GM19397 (cell line): Measurements from ENCODE around the gene ARHGAP15.

Source experiments
- ATAC-seq: cut with Tn5 transposase; IDR thresholded peaks from one replicate; pipeline ENCODE4 v1.9.1; 2021; ENCODE audit warnings: mild to moderate bottlenecking, moderate library complexity; ENCODE audit not compliant: unreplicated experiment

The ARHGAP15 gene

DNA sequence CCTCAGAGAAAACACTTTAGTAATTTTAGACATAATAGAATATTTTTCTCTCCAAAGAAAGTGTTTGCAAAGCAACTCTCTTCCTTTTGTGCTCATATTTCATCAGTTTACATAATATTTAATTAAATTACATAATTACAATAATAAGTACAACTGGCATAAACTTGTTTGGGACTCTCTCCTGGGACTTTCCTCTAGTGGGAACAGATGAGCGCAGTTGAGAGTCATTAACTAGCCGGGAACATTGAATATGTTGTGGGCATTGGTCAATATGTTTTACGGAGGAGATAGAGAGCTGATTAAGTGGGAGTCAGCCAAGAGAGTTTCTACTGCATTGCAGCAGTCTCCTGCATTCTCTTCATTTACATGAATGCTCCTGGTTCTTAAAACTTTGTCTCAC lies 607.7 kb downstream of the ARHGAP15 start:
- ATAC-seq = no peak

DNA sequence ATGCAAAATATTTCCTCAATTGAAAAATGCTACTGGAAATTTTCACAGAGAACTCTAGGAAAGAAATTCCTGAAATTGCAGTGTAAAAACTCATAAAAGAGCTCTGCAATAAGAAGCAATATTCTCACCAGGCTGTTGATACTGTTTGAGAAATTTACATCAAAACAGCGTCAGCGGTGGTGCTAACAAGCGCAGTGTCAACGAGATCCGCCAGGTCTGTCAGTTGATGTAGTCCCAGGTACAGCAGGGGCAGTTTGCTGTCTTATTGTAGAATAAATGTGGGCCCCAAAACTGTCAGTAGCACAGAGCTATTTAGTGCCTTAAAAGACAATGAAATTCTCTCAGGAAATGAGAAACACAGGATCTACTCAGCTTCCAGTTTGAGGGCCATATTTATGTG lies 611.2 kb downstream of the ARHGAP15 start:
- no peak for ATAC-seq

DNA sequence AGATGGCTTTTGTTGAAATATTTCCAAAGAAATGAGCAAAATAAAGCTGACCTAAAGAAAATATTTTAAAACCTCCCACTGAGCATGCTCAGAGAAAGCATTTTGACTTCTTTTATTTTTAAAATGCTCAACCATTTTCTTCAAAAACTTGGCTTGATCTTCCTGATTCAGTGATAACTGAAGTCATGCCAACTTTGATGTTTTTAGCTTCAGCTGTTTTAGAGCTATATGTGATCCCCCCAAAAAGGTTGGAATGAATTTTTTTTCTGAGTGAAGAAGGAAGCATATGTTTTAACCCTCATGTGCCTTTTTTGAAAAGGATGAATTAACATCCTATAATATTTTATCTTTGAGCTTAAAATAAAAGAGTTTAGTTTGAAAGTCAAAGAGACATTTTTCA lies 612.0 kb downstream of the ARHGAP15 start:
- ATAC-seq = no peak

DNA sequence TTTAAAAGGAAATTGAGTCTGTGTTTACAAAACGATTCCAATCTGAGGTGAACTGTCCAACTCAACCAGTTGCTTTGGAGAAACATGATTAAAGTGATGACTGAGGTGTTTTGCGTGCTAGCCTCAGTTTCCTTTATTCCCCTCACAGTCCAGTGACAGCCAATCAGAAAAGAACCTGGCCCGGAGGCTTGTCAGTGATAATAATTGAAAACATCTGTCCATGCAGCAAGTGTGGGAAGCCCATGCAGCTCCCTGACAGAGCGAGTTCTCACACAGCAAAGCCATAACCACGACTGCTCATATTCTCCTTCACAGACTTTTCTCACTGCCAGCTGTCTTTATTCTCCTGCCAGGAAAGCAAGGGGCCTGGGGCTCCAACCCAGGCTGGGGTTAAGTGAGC lies 613.4 kb downstream of the ARHGAP15 start:
- no peak for ATAC-seq

DNA sequence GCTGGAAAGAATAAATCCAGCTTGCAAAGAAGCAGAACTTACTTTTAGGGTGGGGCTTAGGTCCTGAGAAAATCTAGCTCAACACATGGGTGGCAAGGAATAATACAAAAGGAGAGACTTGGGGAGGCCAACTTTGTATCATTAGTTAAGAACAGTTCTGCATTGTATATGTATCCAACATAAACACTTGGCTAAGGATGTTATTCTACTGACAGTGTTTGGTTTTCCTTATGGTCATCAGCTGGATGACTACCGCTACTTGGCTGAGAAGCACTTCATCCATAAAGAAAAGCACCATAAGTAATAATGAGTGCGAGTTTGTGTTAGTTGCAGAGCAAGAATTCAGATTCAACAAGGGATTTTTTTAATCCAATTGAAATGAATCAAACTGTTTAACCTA lies 614.9 kb downstream of the ARHGAP15 start:
- no peak for ATAC-seq

DNA sequence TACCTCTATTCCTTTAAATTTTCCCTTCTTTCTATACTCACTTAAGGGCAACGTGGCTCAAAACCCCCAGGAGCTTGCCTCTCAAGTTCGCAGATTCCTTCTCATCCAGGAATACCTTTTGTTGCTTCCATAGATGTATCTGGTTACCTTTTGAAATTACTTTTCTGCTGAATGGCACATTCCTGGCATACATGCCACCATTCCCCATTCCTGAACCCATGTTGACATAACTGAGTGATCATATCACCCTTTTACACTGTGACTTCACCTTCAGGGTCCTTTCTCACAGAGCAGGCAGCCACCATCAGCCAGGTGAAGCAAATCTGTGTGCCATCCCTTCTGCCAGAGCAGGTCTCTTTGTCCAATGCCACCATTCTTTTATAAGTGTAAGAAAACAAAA lies 615.8 kb downstream of the ARHGAP15 start:
- ATAC-seq = no peak

DNA sequence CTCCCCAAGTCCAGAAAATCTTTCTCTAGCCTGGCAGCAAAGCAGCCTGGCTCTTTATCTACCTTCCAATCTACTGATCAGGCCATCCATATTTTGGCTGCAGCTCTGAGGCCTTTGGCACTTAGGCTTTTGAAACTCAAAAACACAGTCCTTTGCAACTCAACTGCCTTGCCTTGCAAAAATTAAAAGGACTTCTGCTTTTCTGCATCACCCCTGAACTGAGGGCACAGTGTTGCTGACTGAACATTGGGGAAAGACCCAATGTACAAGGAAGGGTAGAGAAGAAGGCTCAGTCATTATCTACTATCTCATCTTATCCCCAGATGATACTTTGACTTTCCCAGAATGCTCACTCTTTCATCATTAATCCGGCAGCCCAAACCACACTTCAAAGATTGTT lies 625.5 kb downstream of the ARHGAP15 start:
- ATAC-seq = no peak

DNA sequence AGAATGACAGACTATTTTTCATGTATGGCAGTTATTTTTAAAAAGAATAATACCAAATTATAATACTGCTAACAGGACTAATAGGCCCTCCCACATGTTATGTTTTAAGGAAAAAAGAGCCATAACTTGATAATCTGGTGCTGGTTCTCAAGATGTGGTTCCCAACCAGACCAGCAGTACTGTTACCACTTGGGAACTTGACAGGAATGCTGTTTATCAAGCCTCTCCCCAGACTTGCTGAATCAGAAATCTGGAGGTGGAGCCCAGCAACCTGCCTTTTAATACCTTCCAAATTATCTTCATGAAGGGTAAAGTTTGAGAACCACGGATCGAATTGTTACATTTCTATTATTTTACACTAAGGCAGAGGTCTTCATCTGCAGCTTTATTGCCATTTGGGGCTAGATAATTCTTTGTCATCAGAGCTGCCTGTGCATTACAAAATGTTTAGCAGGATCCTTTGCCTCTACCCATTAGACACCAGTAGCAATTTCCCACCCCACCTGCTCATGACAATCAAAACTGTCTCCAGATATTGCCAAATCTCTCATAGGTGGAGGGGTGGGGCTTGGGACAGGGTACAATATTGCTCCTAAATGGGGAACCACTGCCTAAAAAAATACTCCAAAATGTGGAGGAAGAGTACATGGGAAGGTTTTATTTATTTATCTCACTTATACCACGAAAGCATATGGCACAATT lies 629.6 kb downstream of the ARHGAP15 start:
- ATAC-seq = no peak

DNA sequence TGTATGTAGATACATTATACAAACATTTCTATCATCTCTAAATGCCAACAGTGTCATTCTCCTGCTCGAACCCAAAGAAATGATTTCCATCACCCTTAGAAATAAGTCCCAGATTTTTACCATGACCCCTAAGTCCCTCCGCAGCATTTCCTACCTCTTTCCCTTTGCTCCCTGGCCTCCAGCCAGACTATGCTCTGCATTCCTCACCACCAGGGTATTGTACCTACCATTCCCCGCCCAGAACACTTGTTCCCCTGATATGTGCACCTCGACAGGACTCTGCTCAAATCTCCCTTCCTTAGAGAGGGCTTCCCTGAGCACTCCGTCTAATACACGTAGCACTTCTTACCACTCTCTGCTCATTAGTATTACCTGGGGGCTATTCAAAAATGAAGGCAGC lies 630.2 kb downstream of the ARHGAP15 start:
- no peak for ATAC-seq

DNA sequence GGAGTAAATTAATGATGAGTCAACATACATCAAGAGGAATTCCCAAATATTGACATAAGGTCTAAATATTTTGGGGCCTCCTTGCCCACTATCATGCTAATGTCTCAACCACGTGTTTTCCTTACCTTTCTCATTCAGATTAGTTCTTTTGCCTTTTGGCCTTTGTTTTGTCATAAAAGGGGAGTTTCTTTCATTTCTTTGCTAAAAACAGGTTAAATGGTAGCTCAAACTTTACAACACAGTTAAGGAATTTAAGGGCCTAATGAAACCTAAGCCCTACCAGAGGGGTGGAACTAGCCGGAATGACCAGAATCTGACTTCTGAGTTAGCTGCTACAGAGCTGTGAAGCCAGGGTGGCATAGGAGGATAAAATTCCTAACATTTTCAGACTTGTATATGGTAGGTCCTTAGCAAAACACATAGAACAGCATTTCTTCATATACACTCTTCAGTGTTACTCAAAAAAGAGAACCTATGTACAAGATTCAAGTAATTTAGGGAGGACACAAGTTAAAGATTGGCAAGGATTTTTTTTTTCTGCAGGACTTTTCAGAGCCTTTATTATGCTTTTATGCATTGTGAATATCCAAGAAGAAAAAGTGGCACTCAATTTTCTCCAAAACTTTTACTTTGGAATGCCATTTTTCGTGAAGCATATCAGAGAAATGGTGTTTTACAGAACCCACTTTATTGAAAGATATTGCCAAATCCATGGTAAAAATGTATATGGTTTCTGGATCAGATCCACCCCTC lies 633.1 kb downstream of the ARHGAP15 start:
- no peak for ATAC-seq

DNA sequence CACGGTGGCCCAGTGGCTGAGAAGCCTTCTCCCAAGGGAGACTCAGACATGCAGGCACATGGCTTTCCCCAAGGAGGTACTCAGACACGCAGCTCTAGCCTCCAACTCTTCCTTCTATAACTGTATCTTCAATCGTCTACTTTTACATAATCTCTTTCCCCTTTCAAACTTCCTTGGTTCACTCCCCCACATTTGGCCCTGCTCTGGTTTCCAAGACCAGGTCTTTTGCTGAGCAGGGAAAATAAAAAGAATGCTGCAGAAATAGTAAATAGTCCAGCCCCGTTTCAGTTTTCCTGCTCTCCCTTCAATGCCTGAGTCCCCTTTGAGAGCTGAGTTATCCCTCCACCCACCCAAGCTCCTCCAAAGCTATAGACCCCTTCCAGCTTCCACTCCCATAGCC lies 635.0 kb downstream of the ARHGAP15 start:
- no peak for ATAC-seq

DNA sequence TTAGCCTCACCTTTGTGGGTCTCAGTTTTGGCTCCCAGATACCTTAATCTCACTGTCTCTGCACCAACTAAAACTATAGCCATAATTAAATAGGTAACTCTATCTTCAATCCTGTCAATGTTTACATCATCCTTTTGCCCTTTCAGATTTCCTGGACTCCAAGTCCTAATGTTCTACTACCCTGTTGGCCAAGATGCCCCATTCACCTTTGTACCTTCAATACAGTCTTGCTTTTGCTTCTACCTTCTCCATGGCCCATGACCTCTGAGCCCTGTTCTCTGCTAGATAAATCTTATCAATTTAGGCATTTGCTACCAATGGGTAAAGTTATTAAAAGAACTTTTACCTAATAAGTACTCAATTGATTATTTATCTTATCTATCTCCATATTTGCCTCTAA lies 635.5 kb downstream of the ARHGAP15 start:
- ATAC-seq = no peak

DNA sequence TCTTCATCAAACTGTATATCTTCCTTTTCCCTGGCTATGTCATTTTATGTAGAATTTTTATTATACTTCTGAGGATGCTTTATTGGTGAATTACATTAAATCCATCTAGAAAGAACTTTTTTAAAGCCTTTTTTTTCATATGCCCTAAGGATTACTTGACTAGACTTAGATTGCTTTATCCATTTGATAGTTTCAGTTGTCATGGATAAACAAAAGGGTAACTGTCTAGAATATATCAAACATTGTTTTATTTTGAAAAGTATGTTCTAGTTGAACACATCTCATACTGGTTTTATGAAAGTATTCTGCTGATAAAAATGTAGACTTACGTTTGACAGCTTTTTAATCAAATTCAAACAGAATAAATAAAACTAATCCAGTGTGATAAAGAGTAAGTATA lies 639.8 kb downstream of the ARHGAP15 start:
- no peak for ATAC-seq

DNA sequence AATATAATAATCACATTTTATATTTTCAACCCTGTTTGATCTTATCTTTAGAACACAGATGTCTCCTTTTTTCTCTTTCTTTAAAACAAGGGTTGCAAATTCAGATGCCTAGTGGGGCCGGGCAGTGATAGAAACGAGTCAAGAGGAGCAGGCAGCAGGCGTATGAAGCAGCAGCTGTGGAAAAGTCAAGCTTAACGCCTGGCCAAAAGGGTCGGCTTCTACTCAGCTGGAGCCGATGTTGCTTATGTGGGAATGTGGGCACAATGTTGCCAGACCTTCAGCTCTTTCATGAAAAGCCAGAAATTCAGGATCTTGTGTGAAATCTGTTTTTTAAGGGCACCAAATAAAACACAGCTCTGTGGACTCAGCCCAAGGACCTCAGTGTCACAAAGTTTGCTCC lies 642.7 kb downstream of the ARHGAP15 start:
- ATAC-seq = no peak

DNA sequence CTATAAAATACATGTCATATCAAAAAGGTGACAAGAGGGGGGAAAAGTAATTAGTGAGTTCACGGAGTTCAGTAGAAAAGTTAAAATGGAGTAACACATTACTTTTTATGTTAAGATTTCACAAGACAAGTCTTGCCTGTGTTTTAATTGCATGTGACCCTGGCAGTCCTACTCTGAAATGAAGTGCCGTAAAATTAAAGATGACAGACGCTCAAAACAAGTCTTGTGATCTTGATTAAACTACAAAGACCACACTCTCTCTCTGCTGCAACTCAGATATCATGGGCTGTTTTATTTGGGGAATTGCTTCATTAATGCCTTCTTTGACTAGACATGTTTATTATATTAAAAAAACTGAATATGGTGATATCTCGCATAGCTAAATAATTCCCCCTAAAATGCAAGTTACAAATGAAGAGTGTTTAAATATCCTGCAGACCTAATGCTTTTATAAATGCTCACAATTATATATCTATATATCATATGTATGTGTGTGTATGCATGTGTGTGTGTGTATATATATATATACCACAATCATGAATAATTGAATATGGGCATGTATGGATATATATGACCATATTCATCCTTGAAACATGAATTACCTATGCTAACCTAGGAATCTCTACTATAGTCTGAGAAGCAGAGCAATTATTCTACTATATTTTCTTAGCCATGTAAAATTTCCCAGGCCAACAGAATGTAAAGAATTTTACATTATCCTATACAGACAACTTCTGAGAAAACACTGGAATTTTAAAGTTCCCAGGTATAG lies 647.5 kb downstream of the ARHGAP15 start:
- no peak for ATAC-seq

DNA sequence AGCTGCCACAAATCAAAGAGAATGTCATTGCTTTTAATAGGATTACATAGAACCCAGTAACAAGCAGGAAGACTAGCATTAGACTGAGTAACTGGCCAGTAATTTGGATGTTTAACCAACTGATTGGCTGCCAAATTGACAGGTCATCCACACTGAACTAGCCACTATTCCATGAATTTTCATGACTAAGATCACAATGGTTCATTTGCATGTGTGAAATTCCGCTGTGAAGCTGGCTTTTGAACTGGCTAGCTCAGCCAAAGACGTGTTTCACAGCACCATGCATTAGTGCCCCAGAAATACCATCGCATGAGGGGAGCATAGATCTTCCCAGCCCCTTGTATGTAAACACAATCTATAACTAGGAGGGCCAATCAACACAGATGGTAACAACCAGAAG lies 649.8 kb downstream of the ARHGAP15 start:
- no peak for ATAC-seq

DNA sequence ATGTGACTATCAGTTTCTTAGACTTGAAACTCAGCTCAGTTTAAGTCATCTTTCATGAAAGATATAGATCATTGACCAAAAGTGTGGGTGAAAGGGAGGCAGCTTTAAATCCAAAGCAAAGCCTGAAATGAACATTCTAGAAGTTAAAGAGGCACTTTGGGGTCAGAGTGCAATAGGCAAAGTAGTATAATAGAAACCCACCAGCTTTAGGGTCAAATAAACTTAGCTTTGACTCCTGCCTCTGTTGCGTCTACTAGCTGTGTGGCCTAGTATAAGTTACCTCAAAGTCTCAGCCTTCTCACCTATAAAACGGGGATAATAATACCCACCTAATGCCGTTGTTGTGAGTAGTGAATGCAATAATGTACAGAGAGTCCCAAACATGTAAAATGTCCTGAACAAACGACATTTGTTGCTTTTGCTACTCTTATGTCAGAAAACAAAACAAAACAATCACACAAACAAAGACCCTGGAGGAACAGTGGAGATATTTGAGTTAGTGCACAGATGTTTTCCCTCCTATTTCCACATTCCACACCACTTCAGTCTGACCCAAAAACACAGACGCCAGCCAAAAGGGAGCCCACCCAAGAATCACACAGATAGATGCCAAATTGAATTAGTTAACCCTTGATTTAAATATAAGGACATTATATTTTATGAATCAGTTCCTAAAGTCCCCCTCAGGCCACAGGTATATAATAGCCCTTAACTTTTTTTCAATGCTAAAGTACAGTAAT lies 657.0 kb downstream of the ARHGAP15 start:
- no peak for ATAC-seq

DNA sequence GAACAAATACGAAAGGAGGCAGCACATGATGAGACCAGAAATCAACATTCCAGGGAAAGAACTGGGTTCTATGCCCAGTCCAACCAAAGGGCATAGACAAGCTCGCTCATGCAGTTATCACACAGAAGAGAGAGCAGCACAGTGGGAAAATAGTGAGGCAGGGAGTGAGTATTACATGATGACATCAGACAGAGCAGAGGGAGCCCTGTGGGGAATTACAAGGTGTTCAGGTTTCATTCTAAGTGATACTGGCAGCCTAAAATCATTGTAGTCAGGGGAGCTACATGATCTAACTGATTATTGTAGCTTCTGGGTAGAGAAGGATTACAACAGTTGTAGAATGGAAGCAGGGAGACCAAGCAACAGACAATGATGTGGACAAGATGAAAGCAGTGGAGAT lies 658.5 kb downstream of the ARHGAP15 start:
- ATAC-seq = no peak

DNA sequence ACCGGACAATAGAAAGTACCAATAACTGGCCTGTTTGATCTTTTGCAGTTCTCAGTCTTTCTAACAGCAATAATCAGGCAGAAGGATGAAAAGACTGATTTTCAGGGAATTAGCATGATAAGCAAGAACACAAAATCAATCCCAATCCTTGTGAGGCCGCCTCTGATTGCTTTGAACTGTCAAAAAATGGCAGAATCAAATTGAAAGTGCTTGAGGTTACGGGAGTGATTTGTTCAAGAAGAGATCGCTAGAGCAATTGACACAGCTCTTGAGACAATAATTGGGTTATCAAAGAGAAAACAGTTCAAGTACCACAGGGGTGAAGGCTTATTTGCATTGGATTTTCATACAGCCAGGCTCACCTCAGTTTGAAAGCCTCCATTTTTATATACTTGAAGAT lies 663.4 kb downstream of the ARHGAP15 start:
- ATAC-seq = no peak

DNA sequence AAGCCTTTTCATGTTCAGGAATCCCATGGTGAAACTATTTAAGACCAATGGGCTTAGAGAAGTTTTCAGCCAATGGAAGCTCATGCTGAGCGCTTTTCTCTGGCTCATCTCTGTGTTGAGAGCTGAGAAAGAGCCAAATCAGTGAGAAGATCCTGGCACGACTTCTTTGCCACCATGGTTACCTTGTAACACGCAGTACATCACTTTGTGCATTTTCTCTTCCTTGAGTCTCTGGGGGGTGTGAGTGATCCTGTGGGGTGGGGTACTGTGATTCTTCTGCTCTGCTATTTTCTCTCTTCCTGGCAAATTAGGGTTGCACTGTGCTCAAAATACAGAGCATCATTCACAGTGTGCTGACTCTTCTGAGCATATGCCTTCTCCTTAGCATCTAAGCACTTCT lies 664.2 kb downstream of the ARHGAP15 start:
- ATAC-seq = no peak

DNA sequence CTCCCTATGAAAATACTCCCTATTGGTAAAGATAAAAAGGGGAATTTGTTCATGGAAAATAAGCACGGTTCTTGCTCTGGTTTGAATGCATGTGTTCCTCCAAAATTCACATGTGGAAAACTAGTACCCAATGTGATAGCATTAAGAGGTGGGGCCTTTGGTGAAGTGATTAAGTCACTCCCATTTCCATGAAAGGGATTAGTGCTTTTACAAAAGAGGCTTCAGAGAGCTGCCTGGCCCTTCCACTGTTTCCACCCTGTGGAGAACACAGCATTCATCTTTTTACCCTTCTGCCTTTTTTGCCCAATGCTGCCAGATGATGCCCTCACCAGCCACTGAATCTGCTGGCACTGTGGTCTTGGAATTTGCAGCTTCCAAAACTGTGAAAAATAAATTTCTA lies 666.8 kb downstream of the ARHGAP15 start:
- no peak for ATAC-seq
